ENCODE measurements around the gene LMAN2L. TPM values are rescaled to one million over a fixed set of nuclear protein-coding genes. Genes with fewer than 3 reads are reported as not detected.

Gene LMAN2L
- total and polyA plus RNA-seq, 8 donors = 1.4 to 17.1 (median 6.0) TPM

DNA sequence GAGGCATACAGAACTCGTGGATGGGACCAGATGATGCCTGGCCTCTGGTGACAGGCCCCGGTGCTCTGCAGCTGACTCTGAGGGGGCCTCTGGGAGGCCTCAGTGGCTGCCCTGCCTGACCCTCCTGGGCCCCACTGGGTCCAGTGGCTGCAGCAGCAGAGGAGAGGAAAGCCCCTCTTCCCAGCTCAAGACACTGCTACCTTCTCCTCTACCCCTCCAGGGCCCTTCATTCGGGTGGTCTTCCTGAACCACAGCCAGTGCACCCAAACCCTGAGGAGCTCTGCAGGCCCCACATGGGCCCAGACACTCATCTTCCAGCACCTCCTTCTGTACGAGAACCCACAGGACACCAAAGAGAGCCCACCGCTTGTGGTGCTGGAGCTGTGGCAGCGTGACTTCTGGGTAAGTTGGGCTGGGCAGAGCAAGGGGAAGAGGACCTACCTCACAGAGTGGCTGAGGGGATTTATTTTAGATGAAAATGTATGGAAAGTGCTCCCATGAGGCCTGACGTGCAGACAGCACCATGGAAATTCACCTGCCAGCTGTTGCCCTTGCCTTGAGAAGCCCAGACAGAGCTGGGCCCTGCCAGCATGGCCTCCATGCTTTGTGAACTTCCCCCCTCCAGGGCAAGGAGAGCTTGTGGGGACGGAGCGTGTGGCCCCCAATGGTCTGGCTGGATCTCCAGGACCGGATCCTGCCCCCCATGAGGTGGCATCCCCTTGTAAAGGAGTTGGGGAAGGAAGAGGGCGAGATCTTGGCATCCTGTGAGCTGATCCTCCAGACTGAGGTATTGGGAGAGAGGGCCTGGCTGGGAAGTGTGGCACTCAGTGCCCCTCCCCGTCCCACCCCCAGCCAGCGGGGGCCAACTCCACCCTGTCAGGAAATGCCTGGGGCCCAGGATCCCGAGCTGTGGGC lies 46.3 kb downstream of the LMAN2L start:
- H3K4me3 ChIP-seq = no peak overlapping the region
- no peaks in the 10 kb centered on the region for H3K9me3 ChIP-seq
- 78 to 87% (median 82%) methylated on average over 8 to 14 of the region's 14 CpGs for WGBS, 5 donors
- no peaks in the 10 kb centered on the region for H3K27me3 ChIP-seq
- H3K27ac ChIP-seq = no peak overlapping the region
- no peaks in the 10 kb centered on the region for H3K4me1 ChIP-seq
- no peak for TF ChIP-seq EP300 (IDR thresholded peaks at IDR 0.05)
- no peak for TF ChIP-seq POLR2AphosphoS5 (IDR thresholded peaks at IDR 0.05)
- TF ChIP-seq, protein P1, sequence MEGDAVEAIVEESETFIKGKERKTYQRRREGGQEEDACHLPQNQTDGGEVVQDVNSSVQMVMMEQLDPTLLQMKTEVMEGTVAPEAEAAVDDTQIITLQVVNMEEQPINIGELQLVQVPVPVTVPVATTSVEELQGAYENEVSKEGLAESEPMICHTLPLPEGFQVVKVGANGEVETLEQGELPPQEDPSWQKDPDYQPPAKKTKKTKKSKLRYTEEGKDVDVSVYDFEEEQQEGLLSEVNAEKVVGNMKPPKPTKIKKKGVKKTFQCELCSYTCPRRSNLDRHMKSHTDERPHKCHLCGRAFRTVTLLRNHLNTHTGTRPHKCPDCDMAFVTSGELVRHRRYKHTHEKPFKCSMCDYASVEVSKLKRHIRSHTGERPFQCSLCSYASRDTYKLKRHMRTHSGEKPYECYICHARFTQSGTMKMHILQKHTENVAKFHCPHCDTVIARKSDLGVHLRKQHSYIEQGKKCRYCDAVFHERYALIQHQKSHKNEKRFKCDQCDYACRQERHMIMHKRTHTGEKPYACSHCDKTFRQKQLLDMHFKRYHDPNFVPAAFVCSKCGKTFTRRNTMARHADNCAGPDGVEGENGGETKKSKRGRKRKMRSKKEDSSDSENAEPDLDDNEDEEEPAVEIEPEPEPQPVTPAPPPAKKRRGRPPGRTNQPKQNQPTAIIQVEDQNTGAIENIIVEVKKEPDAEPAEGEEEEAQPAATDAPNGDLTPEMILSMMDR (IDR thresholded peaks at IDR 0.05) = no peak
- TF ChIP-seq POLR2A (IDR thresholded peaks at IDR 0.05) = no peak
- H3K36me3 ChIP-seq = no peaks in the 10 kb centered on the region
- no peak for DNase-seq
- intact Hi-C loops (cut with DNase I; ENCODE audit: low total_unique reads) = no loop called here

GRCh38 chr2:96692094-96692971 lies 47.5 kb downstream of the LMAN2L start:
- no peak overlapping the region for H3K27ac ChIP-seq
- WGBS, 5 donors = 83 to 93% (median 91%) methylated on average over 8 to 14 of the region's 14 CpGs

GRCh38 chr2:96691022-96691612 lies 48.7 kb downstream of the LMAN2L start:
- Histone ChIP-seq H3K9me3 (no peaks in the 10 kb centered on the region), H3K27me3 (peaks cover 0 to 2% (median 0%) of the 10 kb centered on the region in 3 donors), H3K36me3 (no peaks in the 10 kb centered on the region), H3K4me1 (peaks cover 0 to 2% (median under 1%) of the 10 kb centered on the region in 4 donors), H3K4me3 (no peak overlapping the region), H3K27ac (no peak overlapping the region)
- DNase-seq = no peak
- whole genome bisulfite sequencing, 5 donors = 94 to 95% (median 94%) methylated on average over 29 to 30 of the region's 30 CpGs; no CpG with 5 or more reads in 1 of the 5 donors
- intact Hi-C loops (cut with DNase I; ENCODE audit: low total_unique reads) = no loop called here
- TF ChIP-seq EP300 (IDR thresholded peaks at IDR 0.05) (no peak), POLR2AphosphoS5 (IDR thresholded peaks at IDR 0.05) (no peak), POLR2A (IDR thresholded peaks at IDR 0.05) (no peak)
- TF ChIP-seq, protein P1 (IDR thresholded peaks at IDR 0.05) = no peak

More at GRCh38 chr2:96692094-96692971, 47.5 kb downstream of the LMAN2L start:
- TF ChIP-seq POLR2AphosphoS5 (IDR thresholded peaks at IDR 0.05) = no peak
- TF ChIP-seq, protein P1 (IDR thresholded peaks at IDR 0.05) = no peak
- TF ChIP-seq POLR2A (IDR thresholded peaks at IDR 0.05) = no peak
- no peak for TF ChIP-seq EP300 (IDR thresholded peaks at IDR 0.05)
- Histone ChIP-seq H3K9me3 (no peaks in the 10 kb centered on the region), H3K36me3 (no peaks in the 10 kb centered on the region), H3K27me3 (no peaks in the 10 kb centered on the region), H3K4me3 (no peak overlapping the region), H3K4me1 (no peaks in the 10 kb centered on the region)
- intact Hi-C loops (cut with DNase I; ENCODE audit: low total_unique reads) = no loop called here
- DNase-seq = no peak
